ENCODE data around the gene FKBP3.

The FKBP3 gene

DNA sequence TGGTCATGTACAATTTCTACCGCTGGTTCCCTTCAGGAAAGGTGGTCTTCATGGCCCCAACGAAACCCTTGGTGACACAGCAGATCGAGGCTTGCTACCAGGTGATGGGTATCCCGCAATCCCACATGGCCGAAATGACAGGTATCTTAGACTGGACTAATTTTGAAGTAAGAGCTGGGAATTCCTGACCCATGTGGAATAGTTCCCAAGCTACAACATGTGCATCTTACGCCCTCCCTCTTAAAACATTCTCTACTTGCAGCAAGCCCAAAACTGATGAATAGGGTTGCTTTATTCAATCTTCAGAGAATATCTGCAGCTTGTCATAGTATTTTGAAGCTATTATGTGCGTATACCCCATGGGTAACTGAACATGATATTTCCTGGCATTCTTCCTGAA is 2.1 kb upstream of the FKBP3 start:
- peak overlapping the region; percentile 86 for H3K27ac ChIP-seq (replicated peaks; ENCODE audit: low read length)
- no peak overlapping the region for H4K8ac ChIP-seq (ENCODE audit: low read depth, low read length)
- H3K4ac ChIP-seq (ENCODE audit: low read length): no peak overlapping the region
- peak overlapping the region; percentile 68 for H2BK5ac ChIP-seq (ENCODE audit: low read length)
- no CpG with 5 or more reads among the region's 7 CpGs for WGBS, 2 donors (ENCODE audit: extremely low coverage in 2 of 2, insufficient read length in 2 of 2, insufficient replicate concordance in 1 of 2)
- H3K9ac ChIP-seq (ENCODE audit: low read depth, low read length, poor library complexity): peak overlapping the region; percentile 89
- H2BK120ac ChIP-seq (ENCODE audit: low read depth, low read length): no peak overlapping the region
- H3K9me3 ChIP-seq (replicated peaks in 1 of 2; ENCODE audit: control insufficient read depth in 2 of 2, insufficient read depth in 1 of 2, low read depth in 1 of 2, low read length in 2 of 2): no peaks in the 10 kb centered on the region
- no peak for DNase-seq (ENCODE audit: low spot score)
- peaks cover 0 to 17% of the 10 kb centered on the region in 2 donors for H3K36me3 ChIP-seq (replicated peaks in 1 of 2; ENCODE audit: control insufficient read depth in 2 of 2, insufficient read depth in 2 of 2, low read length in 2 of 2)
- H2BK15ac ChIP-seq (ENCODE audit: low read length): no peak overlapping the region
- no peak overlapping the region for H3K14ac ChIP-seq (ENCODE audit: low read length)
- H3K4me1 ChIP-seq (ENCODE audit: control insufficient read depth in 2 of 2, insufficient read depth in 1 of 2, low read depth in 1 of 2, low read length in 2 of 2): peaks cover 0 to 4% of the 10 kb centered on the region in 2 donors
- peak overlapping the region; percentile 59 to 91 for H3K4me3 ChIP-seq (ENCODE audit: low read length in 2 of 2)
- no peak overlapping the region for H4K91ac ChIP-seq (ENCODE audit: low read depth, low read length, poor library complexity)
- H2AK5ac ChIP-seq (ENCODE audit: low read depth, low read length): no peak overlapping the region
- peak overlapping the region; percentile 71 for H3K4me2 ChIP-seq (ENCODE audit: insufficient read depth, low read length, poor library complexity, severe bottlenecking)
- peak overlapping the region; percentile 90 for H3K18ac ChIP-seq (ENCODE audit: low read length)
- no peaks in the 10 kb centered on the region for H3K27me3 ChIP-seq (ENCODE audit: control insufficient read depth in 3 of 3, insufficient read depth in 3 of 3, low read depth in 1 of 3, low read length in 3 of 3)
- peaks cover 5% of the 10 kb centered on the region for H3K79me1 ChIP-seq (ENCODE audit: low read depth, low read length)
- peak overlapping the region; percentile 86 for H2AFZ ChIP-seq (ENCODE audit: low read length)
- no peak overlapping the region for H3K23ac ChIP-seq (ENCODE audit: low read depth, low read length, poor library complexity)
- no peak overlapping the region for H2BK12ac ChIP-seq (ENCODE audit: low read length)

DNA sequence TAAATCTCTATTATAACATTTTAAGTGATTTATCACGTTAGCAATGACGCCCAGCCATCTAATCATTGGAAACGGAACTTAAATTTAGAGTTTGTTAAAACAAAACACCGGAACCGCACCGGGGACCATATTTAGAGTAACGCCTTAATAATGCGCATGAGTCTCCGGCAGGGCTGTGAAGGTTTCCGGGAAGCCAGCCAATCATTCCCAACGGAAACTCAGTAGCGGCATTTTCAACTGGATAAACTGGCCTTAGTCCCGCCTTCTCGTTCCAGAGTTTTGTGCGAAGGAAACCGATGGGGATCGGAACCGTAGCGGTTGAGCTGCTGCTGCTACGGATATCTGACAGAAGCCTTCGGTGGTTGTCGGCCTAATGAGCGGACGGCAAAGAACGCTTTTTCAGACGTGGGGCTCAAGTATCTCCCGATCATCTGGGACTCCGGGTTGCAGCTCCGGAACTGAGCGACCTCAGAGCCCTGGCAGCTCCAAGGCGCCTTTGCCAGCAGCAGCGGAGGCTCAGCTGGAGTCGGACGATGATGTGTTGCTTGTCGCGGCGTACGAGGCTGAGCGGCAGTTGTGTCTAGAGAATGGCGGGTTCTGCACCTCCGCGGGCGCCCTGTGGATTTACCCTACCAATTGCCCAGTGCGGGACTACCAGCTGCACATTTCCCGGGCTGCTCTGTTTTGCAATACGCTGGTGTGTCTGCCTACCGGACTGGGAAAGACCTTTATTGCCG is 1.5 kb upstream of the FKBP3 start, which contains the start of gene FANCM:
FANCM (plus strand) TSS at position 272 of the 737 bp plus-strand sequence; CDS start at position 374, 102 bp downstream.
- H3K4ac ChIP-seq (ENCODE audit: low read length): no peak within 1 kb of the TSS
- peak within 1 kb of the TSS; percentile 68 for H2BK5ac ChIP-seq (ENCODE audit: low read length)
- no peak within 1 kb of the TSS for H4K91ac ChIP-seq (ENCODE audit: low read depth, low read length, poor library complexity)
- peak within 1 kb of the TSS; percentile 89 for H3K9ac ChIP-seq (ENCODE audit: low read depth, low read length, poor library complexity)
- H3K4me1 ChIP-seq (ENCODE audit: control insufficient read depth in 2 of 2, insufficient read depth in 1 of 2, low read depth in 1 of 2, low read length in 2 of 2): peaks cover 0 to 4% of the 10 kb centered on the region in 2 donors
- peaks cover 0 to 21% of the 10 kb centered on the region in 2 donors for H3K36me3 ChIP-seq (replicated peaks in 1 of 2; ENCODE audit: control insufficient read depth in 2 of 2, insufficient read depth in 2 of 2, low read length in 2 of 2)
- no peak within 1 kb of the TSS for H3K14ac ChIP-seq (ENCODE audit: low read length)
- peak within 1 kb of the TSS; percentile 67 for H3K23ac ChIP-seq (ENCODE audit: low read depth, low read length, poor library complexity)
- peak; percentile 96 for DNase-seq (ENCODE audit: low spot score)
- peak within 1 kb of the TSS; percentile 86 for H3K27ac ChIP-seq (replicated peaks; ENCODE audit: low read length)
- peak within 1 kb of the TSS; percentile 90 for H3K18ac ChIP-seq (ENCODE audit: low read length)
- peak within 1 kb of the TSS; percentile 91 for H2AFZ ChIP-seq (ENCODE audit: low read length)
- WGBS, 2 donors (ENCODE audit: extremely low coverage in 2 of 2, insufficient read length in 2 of 2, insufficient replicate concordance in 1 of 2): no CpG with 5 or more reads among the region's 48 CpGs
- H3K79me1 ChIP-seq (ENCODE audit: low read depth, low read length): peaks cover 5% of the 10 kb centered on the region
- H3K27me3 ChIP-seq (ENCODE audit: control insufficient read depth in 3 of 3, insufficient read depth in 3 of 3, low read depth in 1 of 3, low read length in 3 of 3): no peaks in the 10 kb centered on the region
- H3K4me2 ChIP-seq (ENCODE audit: insufficient read depth, low read length, poor library complexity, severe bottlenecking): peak within 1 kb of the TSS; percentile 95
- H2BK12ac ChIP-seq (ENCODE audit: low read length): no peak within 1 kb of the TSS
- no peak within 1 kb of the TSS for H2AK5ac ChIP-seq (ENCODE audit: low read depth, low read length)
- peak within 1 kb of the TSS; percentile 59 to 91 for H3K4me3 ChIP-seq (ENCODE audit: low read length in 2 of 2)
- H3K9me3 ChIP-seq (replicated peaks in 1 of 2; ENCODE audit: control insufficient read depth in 2 of 2, insufficient read depth in 1 of 2, low read depth in 1 of 2, low read length in 2 of 2): no peaks in the 10 kb centered on the region
- no peak within 1 kb of the TSS for H4K8ac ChIP-seq (ENCODE audit: low read depth, low read length)
- H2BK15ac ChIP-seq (ENCODE audit: low read length): no peak within 1 kb of the TSS
- H2BK120ac ChIP-seq (ENCODE audit: low read depth, low read length): no peak within 1 kb of the TSS

GRCh38 chr14:45135156-45135555 is 875 bp upstream of the FKBP3 start:
- Histone ChIP-seq H3K27me3 (ENCODE audit: control insufficient read depth in 3 of 3, insufficient read depth in 3 of 3, low read depth in 1 of 3, low read length in 3 of 3) (no peaks in the 10 kb centered on the region), H3K4me3 (ENCODE audit: low read length in 2 of 2) (peak overlapping the region in 1 of 2 donors; percentile 59), H2BK5ac (ENCODE audit: low read length) (no peak overlapping the region), H3K9ac (ENCODE audit: low read depth, low read length, poor library complexity) (no peak overlapping the region), H2AFZ (ENCODE audit: low read length) (peak overlapping the region; percentile 91), H3K23ac (ENCODE audit: low read depth, low read length, poor library complexity) (no peak overlapping the region), H3K79me1 (ENCODE audit: low read depth, low read length) (peaks cover 5% of the 10 kb centered on the region), H4K8ac (ENCODE audit: low read depth, low read length) (no peak overlapping the region), H2BK120ac (ENCODE audit: low read depth, low read length) (no peak overlapping the region), H3K4me1 (ENCODE audit: control insufficient read depth in 2 of 2, insufficient read depth in 1 of 2, low read depth in 1 of 2, low read length in 2 of 2) (peaks cover 0 to 4% of the 10 kb centered on the region in 2 donors), H3K27ac (replicated peaks; ENCODE audit: low read length) (no peak overlapping the region), H2BK12ac (ENCODE audit: low read length) (no peak overlapping the region), H4K91ac (ENCODE audit: low read depth, low read length, poor library complexity) (no peak overlapping the region), H3K4ac (ENCODE audit: low read length) (no peak overlapping the region), H3K4me2 (ENCODE audit: insufficient read depth, low read length, poor library complexity, severe bottlenecking) (peak overlapping the region; percentile 95), H3K9me3 (replicated peaks in 1 of 2; ENCODE audit: control insufficient read depth in 2 of 2, insufficient read depth in 1 of 2, low read depth in 1 of 2, low read length in 2 of 2) (no peaks in the 10 kb centered on the region), H2AK5ac (ENCODE audit: low read depth, low read length) (no peak overlapping the region), H3K36me3 (replicated peaks in 1 of 2; ENCODE audit: control insufficient read depth in 2 of 2, insufficient read depth in 2 of 2, low read length in 2 of 2) (peaks cover 0 to 22% of the 10 kb centered on the region in 2 donors), H3K18ac (ENCODE audit: low read length) (no peak overlapping the region), H2BK15ac (ENCODE audit: low read length) (no peak overlapping the region), H3K14ac (ENCODE audit: low read length) (no peak overlapping the region)
- WGBS, 2 donors (ENCODE audit: extremely low coverage in 2 of 2, insufficient read length in 2 of 2, insufficient replicate concordance in 1 of 2): no CpG with 5 or more reads among the region's 7 CpGs
- no peak for DNase-seq (ENCODE audit: low spot score)

GRCh38 chr14:45133683-45134050 is 614 bp downstream of the FKBP3 start:
- Histone ChIP-seq H3K18ac (ENCODE audit: low read length) (peak overlapping the region; percentile 99), H4K8ac (ENCODE audit: low read depth, low read length) (no peak overlapping the region), H3K4ac (ENCODE audit: low read length) (no peak overlapping the region), H3K23ac (ENCODE audit: low read depth, low read length, poor library complexity) (no peak overlapping the region), H3K9ac (ENCODE audit: low read depth, low read length, poor library complexity) (peak overlapping the region; percentile 98), H2AK5ac (ENCODE audit: low read depth, low read length) (no peak overlapping the region), H3K4me2 (ENCODE audit: insufficient read depth, low read length, poor library complexity, severe bottlenecking) (peak overlapping the region; percentile 47), H2BK15ac (ENCODE audit: low read length) (no peak overlapping the region), H3K14ac (ENCODE audit: low read length) (no peak overlapping the region), H3K27me3 (ENCODE audit: control insufficient read depth in 3 of 3, insufficient read depth in 3 of 3, low read depth in 1 of 3, low read length in 3 of 3) (no peaks in the 10 kb centered on the region), H3K79me1 (ENCODE audit: low read depth, low read length) (peaks cover 5% of the 10 kb centered on the region), H2BK12ac (ENCODE audit: low read length) (no peak overlapping the region), H2AFZ (ENCODE audit: low read length) (peak overlapping the region; percentile 96), H4K91ac (ENCODE audit: low read depth, low read length, poor library complexity) (no peak overlapping the region), H3K27ac (replicated peaks; ENCODE audit: low read length) (peak overlapping the region; percentile 79), H2BK120ac (ENCODE audit: low read depth, low read length) (no peak overlapping the region), H2BK5ac (ENCODE audit: low read length) (no peak overlapping the region), H3K9me3 (replicated peaks in 1 of 2; ENCODE audit: control insufficient read depth in 2 of 2, insufficient read depth in 1 of 2, low read depth in 1 of 2, low read length in 2 of 2) (no peaks in the 10 kb centered on the region), H3K4me3 (ENCODE audit: low read length in 2 of 2) (peak overlapping the region; percentile 59 to 99), H3K36me3 (replicated peaks in 1 of 2; ENCODE audit: control insufficient read depth in 2 of 2, insufficient read depth in 2 of 2, low read length in 2 of 2) (peaks cover 0 to 37% of the 10 kb centered on the region in 2 donors), H3K4me1 (ENCODE audit: control insufficient read depth in 2 of 2, insufficient read depth in 1 of 2, low read depth in 1 of 2, low read length in 2 of 2) (peaks cover 0 to 4% of the 10 kb centered on the region in 2 donors)
- DNase-seq (ENCODE audit: low spot score): no peak
- no CpG with 5 or more reads among the region's 9 CpGs for WGBS, 2 donors (ENCODE audit: extremely low coverage in 2 of 2, insufficient read length in 2 of 2, insufficient replicate concordance in 1 of 2)
